HCT116 (cell line): ENCODE data around the gene OTUB2. TPM values are rescaled to one million over a fixed set of nuclear protein-coding genes. Genes with fewer than 3 reads are reported as not detected.

ENCODE experiments used
- ATAC-seq: fragments of 200-7000 bp; cut with Tn5 transposase; 2 replicates; pipeline ENCODE4 v1.9.1; 2020; ENCODE audit warnings: mild to moderate bottlenecking, moderate library complexity
- BruUV-seq: library from RNA; stranded (reverse); fragments of 400-500 nt; replicated peaks from 2 replicates; lab custom pipeline; 2021; lab: Mats Ljungman, UMichigan
- CTCF ChIA-PET: fragments of 300-600 bp; sonication (Branson Sonifier 250); formaldehyde crosslinking; loops from one replicate; lab custom pipeline; 2021; ENCODE audit warnings: antibody characterized with exemption; lab: Charles Lee
- POLR2A ChIA-PET: fragments of 300-600, 350-600 bp; sonication (Branson Sonifier 250); formaldehyde crosslinking; loops from one replicate; lab custom pipeline; 2021; ENCODE audit warnings: antibody characterized with exemption; lab: Charles Lee
- RAD21 ChIA-PET, 2 experiments: fragments of 300-600 bp; sonication (Branson Sonifier 250); formaldehyde crosslinking; loops; one replicate each; lab custom pipeline; 2023; ENCODE audit warnings: low total read pairs in 2 of 2; ENCODE audit not compliant: uncharacterized antibody in 2 of 2, unreplicated experiment in 2 of 2, low non-redundant PET in 1 of 2; lab: Charles Lee
- DNase-seq: peaks from one replicate; pipeline ENCODE4 v3.0.0-alpha.2; 2010; ENCODE audit warnings: low read depth, low spot score
- H2AFZ ChIP-seq: fragments of 200-600 bp; shearing (Covaris generic), sonication (generic); 2 replicates; pipeline ENCODE4 v1.6.1; 2017; ENCODE audit warnings: low read depth, mixed run types, mixed read lengths, antibody characterized with exemption, low read length; ENCODE audit not compliant: poor library complexity, severe bottlenecking
- H3K27ac ChIP-seq: 2 replicates; pipeline ENCODE4 v1.5.1; 2012; ENCODE audit warnings: low read depth, low read length
- H3K27me3 ChIP-seq: fragments of 200-600 bp; sonication (generic); 2 replicates; pipeline ENCODE4 v1.6.1; 2016; ENCODE audit warnings: mixed run types, low read length, mixed read lengths; ENCODE audit not compliant: insufficient read depth
- H3K36me3 ChIP-seq, 2 experiments: fragments of 200-500 bp in 1 of 2; fragments of 200-600 bp in 1 of 2; sonication (Bioruptor generic) in 1 of 2; sonication (generic) in 1 of 2; 2 replicates each; pipeline versions ENCODE4 v1.5.1 to v1.6.1; 2014 to 2016; ENCODE audit warnings: low read length in 2 of 2, inconsistent platforms in 1 of 2, mixed read lengths in 1 of 2, mixed run types in 1 of 2; ENCODE audit not compliant: insufficient read depth in 2 of 2, control insufficient read depth in 1 of 2
- H3K4me1 ChIP-seq, 2 experiments: fragments of 200-600 bp in 1 of 2; sonication (generic) in 1 of 2; 2 replicates each; pipeline versions ENCODE4 v1.5.1 to v1.6.1; 2012 to 2017; ENCODE audit warnings: low read length in 2 of 2, inconsistent platforms in 1 of 2, mild to moderate bottlenecking in 1 of 2, mixed read lengths in 1 of 2, mixed run types in 1 of 2, moderate library complexity in 1 of 2; ENCODE audit not compliant: insufficient read depth in 2 of 2, control insufficient read depth in 1 of 2
- H3K4me2 ChIP-seq: fragments of 200-600 bp; sonication (generic); 2 replicates; pipeline ENCODE4 v1.6.1; 2017; ENCODE audit warnings: mixed run types, low read length, mixed read lengths
- H3K4me3 ChIP-seq, 2 experiments: fragments of 200-600 bp in 1 of 2; sonication (generic) in 1 of 2; replicated peaks in 1 of 2; 2 replicates each; pipeline ENCODE4 v1.5.1; 2011 to 2016; ENCODE audit warnings: low read length in 2 of 2, control low read depth in 1 of 2, low read depth in 1 of 2, mild to moderate bottlenecking in 1 of 2, mixed read lengths in 1 of 2, mixed run types in 1 of 2
- H3K79me2 ChIP-seq: fragments of 200-600 bp; sonication (generic); 2 replicates; pipeline ENCODE4 v1.6.1; 2017; ENCODE audit warnings: mild to moderate bottlenecking, mixed run types, low read length, moderate library complexity, mixed read lengths; ENCODE audit not compliant: insufficient read depth
- H3K9ac ChIP-seq: fragments of 200-600 bp; sonication (generic); 2 replicates; pipeline ENCODE4 v1.6.1; 2016; ENCODE audit warnings: low read length, mixed read lengths
- H3K9me2 ChIP-seq: fragments of 200-600 bp; sonication (generic), shearing (Covaris generic); 2 replicates; pipeline ENCODE4 v1.6.1; 2017; ENCODE audit warnings: mixed run types, mild to moderate bottlenecking, moderate library complexity; ENCODE audit not compliant: insufficient read depth
- H3K9me3 ChIP-seq, 2 experiments: fragments of 200-500 bp in 1 of 2; fragments of 200-600 bp in 1 of 2; sonication (Bioruptor generic) in 1 of 2; sonication (generic) in 1 of 2; 2 replicates each; pipeline ENCODE4 v1.6.1; 2014 to 2017; ENCODE audit warnings: low read length in 2 of 2, mixed read lengths in 2 of 2, inconsistent platforms in 1 of 2, low read depth in 1 of 2, mild to moderate bottlenecking in 1 of 2, mixed run types in 1 of 2, moderate library complexity in 1 of 2; ENCODE audit not compliant: control insufficient read depth in 1 of 2, insufficient read depth in 1 of 2
- H4K20me1 ChIP-seq: fragments of 200-600 bp; sonication (generic), shearing (Covaris generic); 2 replicates; pipeline ENCODE4 v1.6.1; 2017; ENCODE audit warnings: mixed run types, mild to moderate bottlenecking, moderate library complexity; ENCODE audit not compliant: insufficient read depth
- CBX3 ChIP-seq: IDR thresholded peaks from 2 replicates; pipeline ENCODE4 v1.6.1; 2012; ENCODE audit warnings: low read depth
- CEBPB ChIP-seq: IDR thresholded peaks from 2 replicates; pipeline ENCODE4 v1.6.1; 2012; ENCODE audit warnings: low read depth
- EGR1 ChIP-seq: IDR thresholded peaks from 2 replicates; pipeline ENCODE4 v1.6.1; 2012; ENCODE audit warnings: low read depth
- ELF1 ChIP-seq: IDR thresholded peaks from 2 replicates; pipeline ENCODE4 v1.6.1; 2012; ENCODE audit warnings: low read depth, borderline replicate concordance
- EZH2 ChIP-seq: fragments of 200-600 bp; sonication (generic); IDR thresholded peaks from 2 replicates; pipeline ENCODE4 v1.6.1; 2017; ENCODE audit warnings: antibody characterized with exemption, mixed run types
- FOSL1 ChIP-seq: IDR thresholded peaks from 2 replicates; pipeline ENCODE4 v1.6.1; 2012; ENCODE audit warnings: low read depth
- JUND ChIP-seq: IDR thresholded peaks from 2 replicates; pipeline ENCODE4 v1.6.1; 2012
- POLR2AphosphoS5 ChIP-seq: IDR thresholded peaks from 2 replicates; pipeline ENCODE4 v1.6.1; 2011; ENCODE audit warnings: mild to moderate bottlenecking, low read depth, low read length, moderate library complexity
- RAD21 ChIP-seq: IDR thresholded peaks from 2 replicates; pipeline ENCODE4 v1.6.1; 2012; ENCODE audit warnings: low read depth, mild to moderate bottlenecking
- REST ChIP-seq: IDR thresholded peaks from 2 replicates; pipeline ENCODE4 v1.6.1; 2012; ENCODE audit warnings: low read depth
- SIN3A ChIP-seq: IDR thresholded peaks from 2 replicates; pipeline ENCODE4 v1.6.1; 2012; ENCODE audit warnings: low read depth
- SP1 ChIP-seq: IDR thresholded peaks from 2 replicates; pipeline ENCODE4 v1.6.1; 2012; ENCODE audit warnings: low read depth
- SRF ChIP-seq: IDR thresholded peaks from 2 replicates; pipeline ENCODE4 v1.6.1; 2012; ENCODE audit warnings: low read depth
- TCF7L2 ChIP-seq: IDR thresholded peaks from 2 replicates; pipeline ENCODE4 v1.7.0; 2011; ENCODE audit warnings: borderline replicate concordance, inconsistent platforms; ENCODE audit not compliant: insufficient read depth, insufficient read length; ENCODE audit errors: extremely low read depth
- YY1 ChIP-seq: IDR thresholded peaks from 2 replicates; pipeline ENCODE4 v1.6.1; 2011; ENCODE audit warnings: low read length, low read depth, moderate library complexity, mild to moderate bottlenecking; ENCODE audit not compliant: insufficient replicate concordance; ENCODE audit errors: extremely low read depth
- ZBTB33 ChIP-seq: IDR thresholded peaks from 2 replicates; pipeline ENCODE4 v1.6.1; 2011; ENCODE audit warnings: mild to moderate bottlenecking, low read length, moderate library complexity; ENCODE audit not compliant: insufficient replicate concordance; ENCODE audit errors: extremely low read depth
- ZFX ChIP-seq: fragments of 450-650 bp; IDR thresholded peaks from 2 replicates; pipeline ENCODE4 v1.6.1; 2017
- ZNF274 ChIP-seq: fragments of 200-500 bp; sonication (Bioruptor generic); IDR thresholded peaks from 2 replicates; pipeline ENCODE4 v1.6.1; 2014; ENCODE audit warnings: mild to moderate bottlenecking, low read depth, low read length, inconsistent platforms
- intact Hi-C: fragments of 100-400 bp; cut with micrococcal nuclease; formaldehyde crosslinking; loops from 2 replicates; pipeline ENCODE4 v1.10.0; 2022
- total RNA-seq: library from RNA; stranded (reverse); gene quantifications from one replicate; pipeline ENCODE4 v1.2.1, GENCODE V29; 2021; ENCODE audit not compliant: unreplicated experiment
- TF ChIP-seq, protein P1 (sequence below), 3 experiments: fragments of 200-600 bp in 1 of 3; sonication (generic) in 1 of 3; IDR thresholded peaks in 2 of 3; conservative IDR thresholded peaks in 1 of 3; 2 replicates each; pipeline ENCODE4 v1.5.1; 2012 to 2017; ENCODE audit warnings: low read depth in 2 of 3, low read length in 2 of 3, antibody characterized with exemption in 1 of 3, borderline replicate concordance in 1 of 3, control low read depth in 1 of 3, mild to moderate bottlenecking in 1 of 3, mixed read lengths in 1 of 3, mixed run types in 1 of 3, moderate library complexity in 1 of 3; ENCODE audit not compliant: insufficient read depth in 1 of 3

OTUB2 gene
- total RNA-seq, 1 experiment from 2014 or later, result 6.6 TPM

DNA sequence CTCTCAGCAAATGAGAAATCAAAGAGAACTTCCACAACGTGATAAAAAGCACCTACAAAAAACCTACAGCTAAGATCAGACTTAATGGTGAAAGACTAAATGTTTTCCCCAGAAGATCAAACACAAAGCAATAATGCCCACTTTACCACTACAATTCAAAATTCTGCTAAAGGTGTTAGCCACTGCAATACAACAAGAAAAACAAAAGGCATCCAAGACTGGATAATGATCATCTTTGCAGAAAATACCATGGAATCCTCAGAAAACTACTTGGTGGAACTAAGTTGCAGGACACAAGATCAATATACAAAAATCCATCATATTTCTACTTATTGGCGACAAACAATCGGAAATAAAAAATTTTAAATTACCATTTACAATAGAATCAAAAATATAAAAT lies 48.4 kb downstream of the OTUB2 start:
- Histone ChIP-seq H2AFZ (no peak overlapping the region), H3K9me2 (no peaks in the 10 kb centered on the region), H3K4me3 (no peak overlapping the region), H3K79me2 (peaks cover 100% of the 10 kb centered on the region), H4K20me1 (0 out of 2 replicates have a peak, but pooled peaks cover 3% of the 10 kb centered on the region), H3K27ac (no peak overlapping the region), H3K9ac (no peak overlapping the region), H3K4me2 (no peak overlapping the region), H3K9me3 (no peaks in the 10 kb centered on the region; a peak in 2 of 4 replicates), H3K27me3 (no peaks in the 10 kb centered on the region), H3K4me1 (peaks cover under 1 to 1% of the 10 kb centered on the region in 2 experiments; a peak in 3 of 4 replicates), H3K36me3 (peaks cover 14 to 42% of the 10 kb centered on the region in 2 experiments)
- intact Hi-C loops, result no loop called here
- ATAC-seq, result no peak
- BruUV-seq, result no TSS peak
- ChIA-PET CTCF (no interaction called here), RAD21 (no interaction called here), POLR2A (no interaction called here)
- DNase-seq, result no peak
- TF ChIP-seq REST (no peak), YY1 (no peak), SIN3A (no peak), ELF1 (no peak), ZNF274 (no peak), SRF (no peak), RAD21 (no peak), CEBPB (no peak), EGR1 (no peak), ZFX (no peak), JUND (no peak), SP1 (no peak), TCF7L2 (no peak), CBX3 (no peak), ZBTB33 (no peak), FOSL1 (no peak), EZH2 (no peak), POLR2AphosphoS5 (no peak)
- TF ChIP-seq, protein P1, sequence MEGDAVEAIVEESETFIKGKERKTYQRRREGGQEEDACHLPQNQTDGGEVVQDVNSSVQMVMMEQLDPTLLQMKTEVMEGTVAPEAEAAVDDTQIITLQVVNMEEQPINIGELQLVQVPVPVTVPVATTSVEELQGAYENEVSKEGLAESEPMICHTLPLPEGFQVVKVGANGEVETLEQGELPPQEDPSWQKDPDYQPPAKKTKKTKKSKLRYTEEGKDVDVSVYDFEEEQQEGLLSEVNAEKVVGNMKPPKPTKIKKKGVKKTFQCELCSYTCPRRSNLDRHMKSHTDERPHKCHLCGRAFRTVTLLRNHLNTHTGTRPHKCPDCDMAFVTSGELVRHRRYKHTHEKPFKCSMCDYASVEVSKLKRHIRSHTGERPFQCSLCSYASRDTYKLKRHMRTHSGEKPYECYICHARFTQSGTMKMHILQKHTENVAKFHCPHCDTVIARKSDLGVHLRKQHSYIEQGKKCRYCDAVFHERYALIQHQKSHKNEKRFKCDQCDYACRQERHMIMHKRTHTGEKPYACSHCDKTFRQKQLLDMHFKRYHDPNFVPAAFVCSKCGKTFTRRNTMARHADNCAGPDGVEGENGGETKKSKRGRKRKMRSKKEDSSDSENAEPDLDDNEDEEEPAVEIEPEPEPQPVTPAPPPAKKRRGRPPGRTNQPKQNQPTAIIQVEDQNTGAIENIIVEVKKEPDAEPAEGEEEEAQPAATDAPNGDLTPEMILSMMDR (IDR thresholded peaks at IDR 0.05 in 2 of 3, conservative IDR thresholded peaks at IDR 0.05 in 1 of 3; ENCODE audit: borderline replicate concordance in 1 of 3, insufficient read depth in 1 of 3, low read depth in 2 of 3, low read length in 2 of 3), result no peak
